Mesendoderm (in vitro differentiated cells): Measurements from ENCODE around the gene IFNA6. TPM values are rescaled to one million over a fixed set of nuclear protein-coding genes. Genes with fewer than 3 reads are reported as not detected.

ENCODE experiments used
- DNase-seq: peaks from one replicate; pipeline ENCODE4 v3.0.0; 2013
- H2AK5ac ChIP-seq: 2 replicates; pipeline ENCODE4 v1.6.1; 2013; ENCODE audit warnings: low read length, inconsistent platforms
- H2BK120ac ChIP-seq: 2 replicates; pipeline ENCODE4 v1.6.1; 2013; ENCODE audit warnings: low read depth, mild to moderate bottlenecking, low read length, moderate library complexity, mixed read lengths
- H2BK15ac ChIP-seq: replicated peaks from 2 replicates; pipeline ENCODE4 v1.6.1; 2013; ENCODE audit warnings: low read depth, mild to moderate bottlenecking, moderate library complexity
- H2BK5ac ChIP-seq: 2 replicates; pipeline ENCODE4 v1.6.1; 2013; ENCODE audit warnings: low read length, inconsistent platforms
- H3K18ac ChIP-seq: 2 replicates; pipeline ENCODE4 v1.6.1; 2013; ENCODE audit warnings: mild to moderate bottlenecking, low read length, mixed read lengths
- H3K23ac ChIP-seq: one replicate; pipeline ENCODE4 v1.6.1; 2013; ENCODE audit warnings: low read length
- H3K27ac ChIP-seq: 2 replicates; pipeline ENCODE4 v1.5.1; 2013; ENCODE audit warnings: low read depth, mild to moderate bottlenecking, inconsistent platforms, low read length, moderate library complexity
- H3K27me3 ChIP-seq: 2 replicates; pipeline ENCODE4 v1.6.1; 2013; ENCODE audit warnings: low read length, control low read depth, mild to moderate bottlenecking, inconsistent platforms; ENCODE audit not compliant: insufficient read depth, poor library complexity
- H3K36me3 ChIP-seq: 2 replicates; pipeline ENCODE4 v1.6.1; 2013; ENCODE audit warnings: low read length, inconsistent platforms; ENCODE audit not compliant: control insufficient read depth, insufficient read depth
- H3K4ac ChIP-seq: one replicate; pipeline ENCODE4 v1.6.1; 2013; ENCODE audit warnings: low read depth, mild to moderate bottlenecking, low read length, moderate library complexity
- H3K4me1 ChIP-seq: 2 replicates; pipeline ENCODE4 v1.6.1; 2013; ENCODE audit warnings: low read depth, low read length, inconsistent platforms; ENCODE audit not compliant: control insufficient read depth
- H3K4me2 ChIP-seq: 2 replicates; pipeline ENCODE4 v1.6.1; 2013; ENCODE audit warnings: low read length
- H3K4me3 ChIP-seq: 2 replicates; pipeline ENCODE4 v1.5.1; 2013; ENCODE audit warnings: mild to moderate bottlenecking, low read length
- H3K56ac ChIP-seq: one replicate; pipeline ENCODE4 v1.6.1; 2013; ENCODE audit warnings: low read length
- H3K79me1 ChIP-seq: 2 replicates; pipeline ENCODE4 v1.6.1; 2013; ENCODE audit warnings: low read length, inconsistent platforms
- H3K79me2 ChIP-seq: 2 replicates; pipeline ENCODE4 v1.6.1; 2013; ENCODE audit warnings: mild to moderate bottlenecking, low read length; ENCODE audit not compliant: control insufficient read depth, insufficient read depth
- H3K9ac ChIP-seq: 2 replicates; pipeline ENCODE4 v1.6.1; 2013; ENCODE audit warnings: low read length, inconsistent platforms
- H4K5ac ChIP-seq: one replicate; pipeline ENCODE4 v1.6.1; 2013; ENCODE audit warnings: low read length
- H4K8ac ChIP-seq: one replicate; pipeline ENCODE4 v1.6.1; 2013; ENCODE audit warnings: low read depth, mild to moderate bottlenecking, control low read depth, low read length, moderate library complexity
- WGBS: extraction: QIAGEN DNeasy Blood & Tissue Kit; methylation state at CpG from one replicate; pipeline ENCODE4 v1.1.7; 2013; ENCODE audit warnings: low lambda C conversion rate, missing lambda C conversion rate; ENCODE audit not compliant: insufficient coverage; ENCODE audit errors: extremely low coverage; 5-methylcytosine and 5-hydroxymethylcytosine counted together
- polyA plus RNA-seq, 2 experiments: library from polyadenylated mRNA; stranded (reverse); fragments of 200-250 nt; gene quantifications; one replicate each; pipeline ENCODE4 v1.2.3, GENCODE V29; 2013

The IFNA6 gene
- not detected for polyA plus RNA-seq (2013, experiment 1 of 2)
- polyA plus RNA-seq (2013, experiment 2 of 2) = not detected

DNA sequence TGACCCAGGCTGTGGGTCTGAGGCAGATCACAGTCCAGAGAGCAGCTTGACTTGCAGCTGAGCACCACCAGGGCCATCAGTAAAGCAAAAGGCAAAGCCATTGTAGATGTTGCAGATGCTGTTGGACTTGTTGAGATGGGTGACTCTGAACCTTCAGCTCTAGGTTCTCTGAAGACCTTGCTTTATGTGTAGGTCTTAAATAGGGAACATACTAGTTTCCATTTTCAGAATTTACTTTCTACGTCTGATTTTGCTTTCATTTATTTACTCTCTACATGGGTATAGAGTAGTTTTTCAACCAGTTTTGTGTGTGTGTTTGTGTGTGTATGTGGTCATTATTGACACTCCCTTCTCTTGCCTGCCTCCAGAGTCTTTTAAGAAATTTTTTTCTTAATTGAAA is at the start of gene IFNA6:
Gene IFNA6, minus strand, starts transcription at position 101 of the 400 bp plus-strand sequence. Its CDS starts 0 bp downstream, at position 101.
- Histone ChIP-seq H2AK5ac (no peak within 1 kb of the TSS), H3K79me2 (no peaks in the 10 kb centered on the region), H3K56ac (no peak within 1 kb of the TSS), H2BK120ac (no peak within 1 kb of the TSS), H4K5ac (no peak within 1 kb of the TSS), H3K23ac (no peak within 1 kb of the TSS), H3K27me3 (no peaks in the 10 kb centered on the region), H3K4me3 (no peak within 1 kb of the TSS), H4K8ac (no peak within 1 kb of the TSS), H3K4me1 (no peaks in the 10 kb centered on the region), H3K79me1 (no peaks in the 10 kb centered on the region), H3K4me2 (no peak within 1 kb of the TSS), H2BK15ac (no peak within 1 kb of the TSS), H3K27ac (no peak within 1 kb of the TSS), H3K4ac (no peak within 1 kb of the TSS), H3K18ac (no peak within 1 kb of the TSS), H3K36me3 (no peaks in the 10 kb centered on the region), H2BK5ac (no peak within 1 kb of the TSS), H3K9ac (no peak within 1 kb of the TSS)
- no peak for DNase-seq
- WGBS = no CpG with 5 or more reads among the region's 1 CpG

DNA sequence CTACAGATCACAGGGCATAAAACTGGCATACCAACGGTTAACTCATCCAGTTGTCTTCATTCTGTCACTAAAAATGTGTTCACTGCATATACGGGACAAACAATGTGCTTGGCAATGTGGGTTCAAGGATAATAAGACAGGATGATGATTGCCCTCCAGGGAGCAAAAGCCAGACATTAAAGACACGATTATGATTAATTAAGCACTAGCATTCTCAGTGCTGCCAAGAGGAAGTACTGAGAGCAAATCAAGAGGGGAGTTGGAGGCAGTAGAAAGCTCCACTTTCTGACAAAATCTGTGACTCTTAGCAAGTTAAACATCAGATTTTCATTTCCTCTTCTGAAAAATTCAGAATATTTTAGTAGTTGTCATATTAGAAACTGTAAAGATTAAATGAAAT is 49.3 kb upstream of the IFNA6 start:
- Histone ChIP-seq H4K8ac (no peak overlapping the region), H3K56ac (no peak overlapping the region), H3K36me3 (no peaks in the 10 kb centered on the region), H3K23ac (no peak overlapping the region), H3K79me2 (no peaks in the 10 kb centered on the region), H4K5ac (no peak overlapping the region), H3K18ac (no peak overlapping the region), H3K4ac (no peak overlapping the region), H2AK5ac (no peak overlapping the region), H3K4me3 (no peak overlapping the region), H3K4me2 (no peak overlapping the region), H3K4me1 (no peaks in the 10 kb centered on the region), H2BK5ac (no peak overlapping the region), H3K27ac (no peak overlapping the region), H2BK120ac (no peak overlapping the region), H3K27me3 (no peaks in the 10 kb centered on the region), H3K79me1 (no peaks in the 10 kb centered on the region), H3K9ac (no peak overlapping the region), H2BK15ac (no peak overlapping the region)
- WGBS = no CpG with 5 or more reads among the region's 3 CpGs
- no peak for DNase-seq

DNA sequence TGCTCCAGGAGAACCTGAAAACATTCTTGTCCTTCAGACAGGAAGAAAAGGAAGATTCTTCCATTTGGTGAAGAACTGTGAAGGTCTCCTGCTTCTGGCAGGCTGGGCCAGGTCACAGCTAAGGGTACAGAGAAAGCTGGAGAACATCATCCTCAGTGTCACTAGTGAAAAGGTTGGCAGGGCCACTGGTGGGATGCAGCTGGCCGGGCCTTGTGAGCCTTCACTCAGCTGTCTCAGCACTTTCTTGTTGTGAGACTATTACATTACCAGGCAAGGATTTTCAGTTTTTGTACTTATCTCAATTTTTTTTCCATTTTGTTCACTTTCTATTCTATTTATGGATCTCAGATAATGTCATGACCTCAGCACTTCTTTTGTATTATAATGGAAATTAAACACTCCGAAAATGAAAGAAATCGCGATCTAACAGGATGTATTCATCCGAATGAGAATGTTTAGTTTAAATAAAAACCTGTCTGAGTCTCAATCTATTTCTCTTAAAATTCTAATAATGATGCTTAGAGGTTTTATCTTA is 48.3 kb upstream of the IFNA6 start:
- no peak overlapping the region for H3K56ac ChIP-seq
- no peak overlapping the region for H4K8ac ChIP-seq
- no peak overlapping the region for H3K4me3 ChIP-seq
- H3K27ac ChIP-seq = no peak overlapping the region
- no peaks in the 10 kb centered on the region for H3K79me1 ChIP-seq
- H4K5ac ChIP-seq = no peak overlapping the region
- no peak overlapping the region for H3K4me2 ChIP-seq
- no peak overlapping the region for H3K9ac ChIP-seq
- H3K23ac ChIP-seq = no peak overlapping the region
- WGBS = no CpG with 5 or more reads among the region's 5 CpGs
- H2BK120ac ChIP-seq = no peak overlapping the region
- H2AK5ac ChIP-seq = no peak overlapping the region
- H3K79me2 ChIP-seq = no peaks in the 10 kb centered on the region
- no peaks in the 10 kb centered on the region for H3K4me1 ChIP-seq
- no peaks in the 10 kb centered on the region for H3K36me3 ChIP-seq
- no peak overlapping the region for H2BK15ac ChIP-seq
- no peak overlapping the region for H3K18ac ChIP-seq
- no peaks in the 10 kb centered on the region for H3K27me3 ChIP-seq
- DNase-seq = no peak
- H3K4ac ChIP-seq = no peak overlapping the region
- H2BK5ac ChIP-seq = no peak overlapping the region

DNA sequence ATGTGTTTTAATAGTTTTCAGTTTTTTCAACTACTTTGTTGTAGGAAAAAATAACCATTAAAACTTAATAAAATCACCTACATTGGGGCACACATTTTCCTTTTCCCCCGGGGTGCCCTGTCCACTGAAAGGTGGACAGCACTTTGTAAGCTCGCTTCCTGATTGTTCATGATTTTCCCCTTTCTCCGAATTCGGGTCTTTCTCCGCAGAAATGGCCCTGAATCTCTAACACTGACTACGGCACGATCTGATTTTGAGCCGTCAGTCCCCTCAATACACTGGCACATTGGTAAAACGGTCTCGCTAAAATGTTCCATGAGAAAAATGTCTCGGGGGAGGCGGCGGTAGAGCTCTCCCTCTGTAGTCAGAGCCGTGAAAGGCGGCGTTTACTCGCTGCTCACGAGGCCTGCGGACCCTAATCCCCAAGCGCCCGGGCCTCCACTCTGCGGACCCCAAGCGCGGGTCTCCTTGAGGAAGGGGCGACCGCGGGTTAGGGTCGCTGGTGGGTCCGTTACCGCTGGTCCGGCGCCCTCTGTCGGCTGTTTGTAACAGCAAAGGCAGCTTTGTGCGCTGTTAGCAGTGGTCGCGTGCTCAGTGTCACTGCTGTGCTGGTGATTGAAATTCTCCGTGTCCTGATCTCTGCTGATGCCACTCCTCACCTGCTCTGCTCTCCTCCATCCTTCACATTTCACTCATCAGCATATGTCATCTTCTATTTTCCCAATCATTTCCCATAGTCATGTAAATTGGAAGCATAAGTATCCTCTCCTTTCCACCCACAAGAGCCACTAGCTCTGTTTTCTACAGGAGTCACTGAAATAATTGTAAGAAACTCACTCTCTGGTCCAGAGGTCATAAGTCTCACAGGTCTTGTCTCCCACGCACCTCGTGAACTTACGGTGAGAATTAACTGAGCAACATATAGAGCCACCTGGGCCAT is 45.4 kb upstream of the IFNA6 start:
- no peak overlapping the region for H3K18ac ChIP-seq
- no peaks in the 10 kb centered on the region for H3K79me2 ChIP-seq
- H2BK5ac ChIP-seq = no peak overlapping the region
- H3K79me1 ChIP-seq = no peaks in the 10 kb centered on the region
- H4K5ac ChIP-seq = no peak overlapping the region
- no peak overlapping the region for H2AK5ac ChIP-seq
- H3K4me1 ChIP-seq = no peaks in the 10 kb centered on the region
- peak overlapping the region; percentile 34 for H3K9ac ChIP-seq
- no CpG with 5 or more reads among the region's 40 CpGs for WGBS
- H4K8ac ChIP-seq = no peak overlapping the region
- peak; percentile 68 for DNase-seq
- H3K4ac ChIP-seq = no peak overlapping the region
- no peaks in the 10 kb centered on the region for H3K36me3 ChIP-seq
- no peak overlapping the region for H2BK120ac ChIP-seq
- H3K27me3 ChIP-seq = no peaks in the 10 kb centered on the region
- no peak overlapping the region for H2BK15ac ChIP-seq
- H3K56ac ChIP-seq = peak overlapping the region; percentile 71
- no peak overlapping the region for H3K27ac ChIP-seq
- H3K23ac ChIP-seq = no peak overlapping the region
- H3K4me2 ChIP-seq = peak overlapping the region; percentile 51
- H3K4me3 ChIP-seq = no peak overlapping the region

DNA sequence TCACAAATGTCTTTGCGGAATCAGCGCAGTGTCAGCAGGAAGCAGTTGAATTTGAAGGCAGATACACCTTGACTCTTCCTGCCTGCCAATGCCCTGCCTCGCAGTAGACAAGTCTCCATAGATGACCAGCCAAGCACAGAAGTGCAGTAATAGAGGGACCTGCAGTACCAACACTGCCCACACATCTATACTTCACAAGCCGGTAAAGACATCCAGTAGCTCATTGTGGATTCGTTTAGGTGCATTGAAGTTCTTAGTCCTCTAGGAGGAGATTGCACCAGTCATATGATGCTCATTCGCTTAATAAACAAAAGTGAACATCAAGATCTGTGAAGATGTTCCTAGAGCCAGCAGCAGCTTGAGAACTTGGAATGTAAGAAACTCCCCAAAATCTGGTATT is 41.6 kb upstream of the IFNA6 start:
- Histone ChIP-seq H2BK5ac (no peak overlapping the region), H3K56ac (no peak overlapping the region), H2BK120ac (no peak overlapping the region), H3K18ac (no peak overlapping the region), H4K8ac (no peak overlapping the region), H2AK5ac (no peak overlapping the region), H3K9ac (no peak overlapping the region), H3K79me1 (no peaks in the 10 kb centered on the region), H3K79me2 (no peaks in the 10 kb centered on the region), H3K36me3 (no peaks in the 10 kb centered on the region), H3K23ac (no peak overlapping the region), H4K5ac (no peak overlapping the region), H3K4me1 (no peaks in the 10 kb centered on the region), H3K27ac (no peak overlapping the region), H2BK15ac (no peak overlapping the region), H3K4me2 (no peak overlapping the region), H3K4ac (no peak overlapping the region), H3K27me3 (no peaks in the 10 kb centered on the region), H3K4me3 (no peak overlapping the region)
- no CpG with 5 or more reads among the region's 6 CpGs for WGBS
- peak; percentile 86 for DNase-seq
